HG03469 (cell line): ENCODE results near the gene DNAJC18.
"Not testable (repeated sequence)": the region's sequence is repeated elsewhere in the genome, so short reads cannot be mapped to it uniquely, and the experiment has no call there.

Experiments used
- ATAC-seq: cut with Tn5 transposase; IDR thresholded peaks from one replicate; pipeline ENCODE4 v1.9.1; 2021; ENCODE audit warnings: mild to moderate bottlenecking, moderate library complexity, moderate number of reproducible peaks; ENCODE audit not compliant: unreplicated experiment

The DNAJC18 gene

GRCh38 chr5:139461698-139462097 is 22.4 kb upstream of the DNAJC18 start:
- ATAC-seq = no peak

GRCh38 chr5:139461176-139461575 is 21.9 kb upstream of the DNAJC18 start:
- ATAC-seq = no peak

GRCh38 chr5:139460455-139460854 is 21.1 kb upstream of the DNAJC18 start:
- no peak for ATAC-seq

GRCh38 chr5:139459451-139459934 is 20.2 kb upstream of the DNAJC18 start:
- ATAC-seq = no peak

- no peak for ATAC-seq
These were observed 19.5 kb upstream of the DNAJC18 start for GRCh38 chr5:139458580-139459407.

- no peak for ATAC-seq
These were observed 18.5 kb upstream of the DNAJC18 start for GRCh38 chr5:139457653-139458306.

- no peak for ATAC-seq
These were observed 17.9 kb upstream of the DNAJC18 start for GRCh38 chr5:139457241-139457640.

- ATAC-seq = no peak
These were observed 17.5 kb upstream of the DNAJC18 start for GRCh38 chr5:139456776-139457175.

GRCh38 chr5:139454568-139455290 is 15.4 kb upstream of the DNAJC18 start:
- ATAC-seq = no peak

GRCh38 chr5:139453683-139454567 is 14.6 kb upstream of the DNAJC18 start:
- no peak for ATAC-seq

- no peak for ATAC-seq
These were observed 12.7 kb upstream of the DNAJC18 start for GRCh38 chr5:139451878-139452660.

GRCh38 chr5:139451176-139451575 is 11.9 kb upstream of the DNAJC18 start:
- no peak for ATAC-seq

- no peak for ATAC-seq
These were observed 7.8 kb upstream of the DNAJC18 start for GRCh38 chr5:139446956-139447779.

- ATAC-seq = no peak
These were observed 6.2 kb upstream of the DNAJC18 start for GRCh38 chr5:139445325-139446170.

GRCh38 chr5:139443831-139444453 is 4.6 kb upstream of the DNAJC18 start:
- no peak for ATAC-seq

- not testable (repeated sequence) for ATAC-seq
These were observed 1.1 kb upstream of the DNAJC18 start for GRCh38 chr5:139440416-139440815.

- ATAC-seq = no peak
These were observed 665 bp downstream of the DNAJC18 start for GRCh38 chr5:139438707-139439012.

GRCh38 chr5:139435676-139436075 is 3.6 kb downstream of the DNAJC18 start:
- no peak for ATAC-seq
